HL-60 (cell line): ENCODE measurements around the gene RAB13.

ENCODE experiments used
- CTCF ChIP-seq: IDR thresholded peaks from one replicate; pipeline ENCODE4 v1.5.1; 2011; ENCODE audit warnings: low read length, control low read depth, inconsistent platforms; ENCODE audit not compliant: insufficient read depth
- GABPA ChIP-seq: IDR thresholded peaks from 2 replicates; pipeline ENCODE4 v1.6.1; 2012; ENCODE audit warnings: low read depth
- POLR2AphosphoS5 ChIP-seq: IDR thresholded peaks from 2 replicates; pipeline ENCODE4 v1.6.1; 2012; ENCODE audit warnings: low read depth
- TF ChIP-seq, protein P1 (sequence below): IDR thresholded peaks from 2 replicates; pipeline ENCODE4 v1.6.1; 2012; ENCODE audit warnings: low read depth; ENCODE audit not compliant: insufficient replicate concordance

GRCh38 chr1:153941826-153942725 is 44.1 kb downstream of the RAB13 start:
- TF ChIP-seq CTCF (no peak), POLR2AphosphoS5 (no peak), GABPA (no peak)
- TF ChIP-seq, protein P1, sequence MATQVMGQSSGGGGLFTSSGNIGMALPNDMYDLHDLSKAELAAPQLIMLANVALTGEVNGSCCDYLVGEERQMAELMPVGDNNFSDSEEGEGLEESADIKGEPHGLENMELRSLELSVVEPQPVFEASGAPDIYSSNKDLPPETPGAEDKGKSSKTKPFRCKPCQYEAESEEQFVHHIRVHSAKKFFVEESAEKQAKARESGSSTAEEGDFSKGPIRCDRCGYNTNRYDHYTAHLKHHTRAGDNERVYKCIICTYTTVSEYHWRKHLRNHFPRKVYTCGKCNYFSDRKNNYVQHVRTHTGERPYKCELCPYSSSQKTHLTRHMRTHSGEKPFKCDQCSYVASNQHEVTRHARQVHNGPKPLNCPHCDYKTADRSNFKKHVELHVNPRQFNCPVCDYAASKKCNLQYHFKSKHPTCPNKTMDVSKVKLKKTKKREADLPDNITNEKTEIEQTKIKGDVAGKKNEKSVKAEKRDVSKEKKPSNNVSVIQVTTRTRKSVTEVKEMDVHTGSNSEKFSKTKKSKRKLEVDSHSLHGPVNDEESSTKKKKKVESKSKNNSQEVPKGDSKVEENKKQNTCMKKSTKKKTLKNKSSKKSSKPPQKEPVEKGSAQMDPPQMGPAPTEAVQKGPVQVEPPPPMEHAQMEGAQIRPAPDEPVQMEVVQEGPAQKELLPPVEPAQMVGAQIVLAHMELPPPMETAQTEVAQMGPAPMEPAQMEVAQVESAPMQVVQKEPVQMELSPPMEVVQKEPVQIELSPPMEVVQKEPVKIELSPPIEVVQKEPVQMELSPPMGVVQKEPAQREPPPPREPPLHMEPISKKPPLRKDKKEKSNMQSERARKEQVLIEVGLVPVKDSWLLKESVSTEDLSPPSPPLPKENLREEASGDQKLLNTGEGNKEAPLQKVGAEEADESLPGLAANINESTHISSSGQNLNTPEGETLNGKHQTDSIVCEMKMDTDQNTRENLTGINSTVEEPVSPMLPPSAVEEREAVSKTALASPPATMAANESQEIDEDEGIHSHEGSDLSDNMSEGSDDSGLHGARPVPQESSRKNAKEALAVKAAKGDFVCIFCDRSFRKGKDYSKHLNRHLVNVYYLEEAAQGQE: no peak
